ENCODE measurements around the gene MACROD2. TPM values are rescaled to one million over a fixed set of nuclear protein-coding genes. Genes with fewer than 3 reads are reported as not detected.

The MACROD2 gene
- total and polyA plus RNA-seq, 2 donors (not counting 1 experiment from before 2014, with no cell fraction given): 5.3 to 6.7 TPM

- no peaks in the 10 kb centered on the region for H3K27me3 Mint-ChIP-seq
- H3K36me3 ChIP-seq (replicated peaks in 1 of 2; ENCODE audit: control extremely low read depth in 1 of 2, control insufficient read depth in 1 of 2, extremely low read depth in 1 of 2, insufficient read depth in 2 of 2, low read length in 1 of 2): no peaks in the 10 kb centered on the region
These were observed 1797.5 kb downstream of the MACROD2 start for GRCh38 chr20:15792855-15793254.

GRCh38 chr20:15794409-15794808 lies 1799.1 kb downstream of the MACROD2 start:
- ChIA-PET POLR2A (no interaction called here), CTCF (no interaction called here)
- intact Hi-C loops (cut with micrococcal nuclease): loop anchor here (5.0 kb wide), 1 partner anchor 37 kb away; no protein-coding TSS in a partner anchor
- Histone ChIP-seq H3K27ac (ENCODE audit: low read length in 2 of 2) (no peak overlapping the region), H3K4me2 (replicated peaks; ENCODE audit: low read depth, low read length, poor library complexity, severe bottlenecking) (no peak overlapping the region), H2AFZ (ENCODE audit: insufficient read depth, low read depth, low read length, poor library complexity, severe bottlenecking) (no peak overlapping the region), H3K36me3 (replicated peaks in 1 of 2; ENCODE audit: control extremely low read depth in 1 of 2, control insufficient read depth in 1 of 2, extremely low read depth in 1 of 2, insufficient read depth in 2 of 2, low read length in 1 of 2) (no peaks in the 10 kb centered on the region), H3K9me3 (ENCODE audit: control extremely low read depth in 1 of 3, control insufficient read depth in 2 of 3, insufficient read depth in 1 of 3, low read length in 2 of 3) (no peaks in the 10 kb centered on the region), H3K79me2 (ENCODE audit: control insufficient read depth, insufficient read depth, low read length) (no peaks in the 10 kb centered on the region), H3K27me3 (replicated peaks in 1 of 4; ENCODE audit: control extremely low read depth in 1 of 4, control insufficient read depth in 3 of 4, insufficient read depth in 4 of 4, low read length in 3 of 4) (no peaks in the 10 kb centered on the region), H3K4me3 (ENCODE audit: control extremely low read depth in 1 of 5, extremely low read depth in 1 of 5, insufficient read depth in 1 of 5, low read depth in 2 of 5, low read length in 4 of 5) (no peak overlapping the region), H3K9ac (ENCODE audit: low read length) (no peak overlapping the region), H4K20me1 (ENCODE audit: control insufficient read depth, insufficient read depth, low read length, poor library complexity, severe bottlenecking) (no peaks in the 10 kb centered on the region), H3K4me1 (ENCODE audit: control insufficient read depth in 2 of 2, insufficient read depth in 2 of 2, low read length in 2 of 2) (no peaks in the 10 kb centered on the region)
- no peak for DNase-seq
- H3K4me3 Mint-ChIP-seq: no peak overlapping the region
- no peak overlapping the region for H3K27ac Mint-ChIP-seq
- no peaks in the 10 kb centered on the region for H3K9me3 Mint-ChIP-seq (ENCODE audit: insufficient read depth)
- no peak for TF ChIP-seq CTCF (IDR thresholded peaks at IDR 0.05)
- no peak for TF ChIP-seq EZH2 (IDR thresholded peaks at IDR 0.05; ENCODE audit: borderline replicate concordance, insufficient read depth, low read depth, low read length, poor library complexity, severe bottlenecking)
- H3K27me3 Mint-ChIP-seq: no peaks in the 10 kb centered on the region
- 71% methylated on average over 3 of the region's 5 CpGs for WGBS (ENCODE audit: insufficient coverage)
- H3K4me1 Mint-ChIP-seq: peaks cover 4% of the 10 kb centered on the region
- ATAC-seq (ENCODE audit: low read depth): no peak

More at GRCh38 chr20:15792855-15793254, 1797.5 kb downstream of the MACROD2 start:
- Histone ChIP-seq H3K4me1 (ENCODE audit: control insufficient read depth in 2 of 2, insufficient read depth in 2 of 2, low read length in 2 of 2) (no peaks in the 10 kb centered on the region), H3K27me3 (replicated peaks in 1 of 4; ENCODE audit: control extremely low read depth in 1 of 4, control insufficient read depth in 3 of 4, insufficient read depth in 4 of 4, low read length in 3 of 4) (peaks cover 0 to 3% (median 0%) of the 10 kb centered on the region in 4 experiments), H3K27ac (ENCODE audit: low read length in 2 of 2) (no peak overlapping the region), H3K4me2 (replicated peaks; ENCODE audit: low read depth, low read length, poor library complexity, severe bottlenecking) (no peak overlapping the region), H3K9me3 (ENCODE audit: control extremely low read depth in 1 of 3, control insufficient read depth in 2 of 3, insufficient read depth in 1 of 3, low read length in 2 of 3) (no peaks in the 10 kb centered on the region), H3K79me2 (ENCODE audit: control insufficient read depth, insufficient read depth, low read length) (no peaks in the 10 kb centered on the region), H2AFZ (ENCODE audit: insufficient read depth, low read depth, low read length, poor library complexity, severe bottlenecking) (no peak overlapping the region), H4K20me1 (ENCODE audit: control insufficient read depth, insufficient read depth, low read length, poor library complexity, severe bottlenecking) (no peaks in the 10 kb centered on the region), H3K9ac (ENCODE audit: low read length) (no peak overlapping the region), H3K4me3 (ENCODE audit: control extremely low read depth in 1 of 5, extremely low read depth in 1 of 5, insufficient read depth in 1 of 5, low read depth in 2 of 5, low read length in 4 of 5) (no peak overlapping the region)
- Mint-ChIP-seq H3K4me3 (no peak overlapping the region), H3K4me1 (peaks cover 19% of the 10 kb centered on the region), H3K9me3 (ENCODE audit: insufficient read depth) (no peaks in the 10 kb centered on the region), H3K27ac (no peak overlapping the region)
- DNase-seq (no peak), ATAC-seq (ENCODE audit: low read depth) (no peak)
- no peak for TF ChIP-seq EZH2 (IDR thresholded peaks at IDR 0.05; ENCODE audit: borderline replicate concordance, insufficient read depth, low read depth, low read length, poor library complexity, severe bottlenecking)
- TF ChIP-seq CTCF (IDR thresholded peaks at IDR 0.05): no peak
- intact Hi-C loops (cut with micrococcal nuclease): loop anchor here (5.0 kb wide), 1 partner anchor 36 kb away; no protein-coding TSS in a partner anchor
- 89% methylated on average over 5 of the region's 7 CpGs for WGBS (ENCODE audit: insufficient coverage)
- ChIA-PET POLR2A (no interaction called here), CTCF (no interaction called here)
